Adrenal gland (tissue), 12 donors: ENCODE results near the gene CYBC1. TPM values are rescaled to one million over a fixed set of nuclear protein-coding genes. Genes with fewer than 3 reads are reported as not detected.

Source experiments
- DNase-seq, 7 donors: peaks; one replicate each; pipeline ENCODE4 v3.0.0-alpha.2; 2019 to 2020
- H3K27ac ChIP-seq, 5 donors: fragments of 200-600 bp; sonication (generic) in 4 of 5; 1 replicate in 3 of 5; 2 replicates in 2 of 5; pipeline versions ENCODE4 v1.5.1 to v1.8.0; 2016 to 2020; ENCODE audit warnings: mild to moderate bottlenecking in 1 of 5
- H3K27me3 ChIP-seq: fragments of 200-600 bp; 2 replicates; pipeline ENCODE4 v1.8.0; 2021
- H3K36me3 ChIP-seq, 2 donors: fragments of 200-600 bp; replicated peaks in 1 of 2; 1 replicate in 1 of 2; 2 replicates in 1 of 2; pipeline versions ENCODE4 v1.5.1 to v1.8.0; 2018 to 2022
- H3K4me1 ChIP-seq, 2 donors: fragments of 200-600 bp; replicated peaks in 1 of 2; 1 replicate in 1 of 2; 2 replicates in 1 of 2; pipeline versions ENCODE4 v1.5.1 to v1.8.0; 2018 to 2021
- H3K4me3 ChIP-seq, 4 donors: fragments of 200-600 bp; sonication (generic) in 3 of 4; one replicate each; pipeline ENCODE4 v1.5.1; 2016 to 2018
- H3K9me3 ChIP-seq, 3 donors: fragments of 200-600 bp; sonication (generic) in 1 of 3; replicated peaks in 1 of 3; 1 replicate in 2 of 3; 2 replicates in 1 of 3; pipeline versions ENCODE4 v1.5.1 to v1.8.0; 2016 to 2021
- POLR2A ChIP-seq, 2 donors: fragments of 450-650 bp; IDR thresholded peaks; one replicate each; pipeline ENCODE4 v1.6.1; 2017; ENCODE audit warnings: antibody characterized with exemption in 2 of 2, mild to moderate bottlenecking in 2 of 2, moderate library complexity in 1 of 2
- WGBS, 4 donors: extraction: QIAGEN DNeasy Blood & Tissue Kit in 2 of 4; methylation state at CpG; one replicate each; pipeline versions ENCODE4 v1.1.5 to v1.1.7; 2013 to 2017; 5-methylcytosine and 5-hydroxymethylcytosine counted together
- intact Hi-C, 2 donors: fragments of 100-400 bp; cut with DNase I; formaldehyde crosslinking; loops; one replicate each; pipeline versions ENCODE4 v1.14.1 to v1.15.0; 2022 to 2023
- polyA plus RNA-seq, 3 donors: library from polyadenylated mRNA; stranded (reverse); fragments of 200-250 nt in 2 of 3; fragments of 350-450 nt in 1 of 3; fragmentation: Illumina TruSeq in 1 of 3; extraction: RNeasy Lipid Tissue Mini Kit (QIAGEN cat#74804) in 1 of 3; gene quantifications; one replicate each; pipeline ENCODE4 v1.2.3, GENCODE V29; 2013 to 2014
- total RNA-seq, 9 donors: library from RNA; depleted of rRNA in 4 of 9; stranded (reverse); fragments of >200 nt in 4 of 9; fragments of 120-200 nt in 1 of 9; fragmentation: NEBNext Ultra II Directional in 1 of 9; extraction: Animal tissue kit (Norgen Biotek cat#: 25700) in 1 of 9; gene quantifications; one replicate each; pipeline versions ENCODE4 v1.1.0 to v1.2.4, GENCODE V29; 2013 to 2023
- TF ChIP-seq, protein P1 (sequence below), 6 experiments: fragments of 450-650 bp in 4 of 6; fragments of 200-600 bp in 2 of 6; sonication (generic) in 1 of 6; IDR thresholded peaks; 1 replicate in 5 of 6; 2 replicates in 1 of 6; pipeline versions ENCODE4 v1.5.1 to v1.8.0; 2016 to 2021; ENCODE audit warnings: antibody characterized with exemption in 6 of 6, mild to moderate bottlenecking in 2 of 6, moderate library complexity in 1 of 6
- donor health status: healthy with polysubstance abuse.
- donor health status: Bipolar disorder and iron deficiency.
- donor health status: DM: yes; HTN: yes; CAD: no.
- donor health status: DM: no; HTN: no; CAD: no.
- donor health status: DM: no; HTN: no; CAD: no.
- donor health status: DM: yes; HTN: yes; CAD: no.

Gene CYBC1
- total and polyA plus RNA-seq, 12 donors = 34.6 to 160 (median 69.9) TPM

DNA sequence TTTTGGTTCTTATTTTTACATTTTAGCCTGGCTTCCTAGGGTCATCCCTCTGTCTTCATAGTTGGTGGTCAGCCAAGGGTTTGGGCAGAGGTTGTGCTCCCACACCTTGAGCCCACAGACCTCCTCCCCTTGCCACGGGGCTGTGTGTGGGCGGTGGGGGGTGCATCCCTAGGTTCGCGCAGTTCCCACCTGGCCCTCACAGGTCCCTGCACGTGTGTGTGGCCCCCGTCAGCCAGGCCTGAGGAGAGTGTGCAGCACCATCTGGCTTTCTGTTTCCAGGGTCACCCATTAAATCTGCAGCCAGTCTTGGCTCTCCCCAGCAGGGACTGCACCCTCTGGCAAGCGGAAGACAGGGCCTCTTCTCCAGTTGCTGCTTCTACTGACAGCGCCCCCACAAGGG is 18.5 kb downstream of the CYBC1 start:
- peaks cover 0 to 9% of the 10 kb centered on the region in 2 donors for H3K36me3 ChIP-seq
- no peaks in the 10 kb centered on the region for H3K27me3 ChIP-seq
- H3K27ac ChIP-seq = no peak overlapping the region
- no peaks in the 10 kb centered on the region for H3K4me1 ChIP-seq
- 78 to 90% (median 85%) methylated on average over 3 to 8 of the region's 8 CpGs for WGBS, 4 donors
- no peak for DNase-seq
- intact Hi-C loops = no loop called here
- TF ChIP-seq, protein P1, sequence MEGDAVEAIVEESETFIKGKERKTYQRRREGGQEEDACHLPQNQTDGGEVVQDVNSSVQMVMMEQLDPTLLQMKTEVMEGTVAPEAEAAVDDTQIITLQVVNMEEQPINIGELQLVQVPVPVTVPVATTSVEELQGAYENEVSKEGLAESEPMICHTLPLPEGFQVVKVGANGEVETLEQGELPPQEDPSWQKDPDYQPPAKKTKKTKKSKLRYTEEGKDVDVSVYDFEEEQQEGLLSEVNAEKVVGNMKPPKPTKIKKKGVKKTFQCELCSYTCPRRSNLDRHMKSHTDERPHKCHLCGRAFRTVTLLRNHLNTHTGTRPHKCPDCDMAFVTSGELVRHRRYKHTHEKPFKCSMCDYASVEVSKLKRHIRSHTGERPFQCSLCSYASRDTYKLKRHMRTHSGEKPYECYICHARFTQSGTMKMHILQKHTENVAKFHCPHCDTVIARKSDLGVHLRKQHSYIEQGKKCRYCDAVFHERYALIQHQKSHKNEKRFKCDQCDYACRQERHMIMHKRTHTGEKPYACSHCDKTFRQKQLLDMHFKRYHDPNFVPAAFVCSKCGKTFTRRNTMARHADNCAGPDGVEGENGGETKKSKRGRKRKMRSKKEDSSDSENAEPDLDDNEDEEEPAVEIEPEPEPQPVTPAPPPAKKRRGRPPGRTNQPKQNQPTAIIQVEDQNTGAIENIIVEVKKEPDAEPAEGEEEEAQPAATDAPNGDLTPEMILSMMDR (IDR thresholded peaks at IDR 0.05) = no peak
- no peak overlapping the region for H3K4me3 ChIP-seq
- no peaks in the 10 kb centered on the region for H3K9me3 ChIP-seq

DNA sequence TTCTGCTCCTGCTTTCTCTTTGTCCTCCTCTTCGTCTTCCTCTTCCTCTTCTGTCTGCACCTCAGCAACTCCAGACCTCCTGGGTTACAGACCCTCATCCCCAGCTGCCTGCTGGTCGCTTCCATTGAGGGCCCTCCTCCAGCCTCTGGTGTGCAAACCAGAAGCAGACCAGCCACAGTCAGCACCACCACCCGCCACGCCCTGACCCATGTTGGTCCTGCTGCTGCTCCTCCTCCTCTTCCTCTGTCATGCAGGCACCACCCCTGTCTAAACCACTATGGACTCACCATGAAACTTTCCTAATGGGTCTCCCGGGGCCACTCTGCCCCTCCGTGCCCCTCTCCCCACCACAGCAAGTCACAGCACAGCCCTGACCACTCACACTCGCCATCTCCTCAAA is 20.7 kb downstream of the CYBC1 start:
- H3K9me3 ChIP-seq = no peaks in the 10 kb centered on the region
- WGBS, 4 donors = 81 to 91% (median 85%) methylated on average over 7 of the region's 7 CpGs
- H3K4me3 ChIP-seq = no peak overlapping the region
- no peak overlapping the region for H3K27ac ChIP-seq
- no peaks in the 10 kb centered on the region for H3K27me3 ChIP-seq
- TF ChIP-seq, protein P1 (IDR thresholded peaks at IDR 0.05) = no peak
- no peak for TF ChIP-seq POLR2A (IDR thresholded peaks at IDR 0.05)
- H3K4me1 ChIP-seq = no peaks in the 10 kb centered on the region
- no peak for DNase-seq
- peaks cover 0 to 7% of the 10 kb centered on the region in 2 donors for H3K36me3 ChIP-seq
- intact Hi-C loops = loop anchor here in 1 of 2 donors (5.0 kb wide), 1 partner anchor 318 kb away; no protein-coding TSS in a partner anchor

- H3K27me3 ChIP-seq = no peaks in the 10 kb centered on the region
- intact Hi-C loops = loop anchor here in 1 of 2 donors (5.0 kb wide), 1 partner anchor 316 kb away; no protein-coding TSS in a partner anchor
Measured at GRCh38 chr17:82428546-82428945, 22.0 kb downstream of the CYBC1 start.

DNA sequence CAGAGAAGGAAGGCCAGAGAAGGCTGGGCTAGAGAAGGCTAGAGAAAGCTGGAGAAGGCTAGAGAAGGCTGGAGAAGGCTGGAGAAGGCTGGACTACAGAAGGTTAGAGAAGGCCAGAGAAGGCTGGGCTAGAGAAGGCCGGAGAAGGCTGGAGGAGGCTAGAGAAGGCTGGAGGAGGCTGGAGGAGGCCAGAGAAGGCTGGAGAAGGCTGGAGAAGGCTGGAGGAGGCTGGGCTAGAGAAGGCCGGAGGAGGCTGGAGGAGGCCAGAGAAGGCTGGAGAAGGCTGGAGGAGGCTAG is 25.7 kb downstream of the CYBC1 start:
- no peak for TF ChIP-seq POLR2A (IDR thresholded peaks at IDR 0.05)
- TF ChIP-seq, protein P1 (IDR thresholded peaks at IDR 0.05) = no peak
- Histone ChIP-seq H3K27ac (no peak overlapping the region), H3K9me3 (no peaks in the 10 kb centered on the region), H3K4me3 (no peak overlapping the region), H3K36me3 (peaks cover 0 to 6% of the 10 kb centered on the region in 2 donors), H3K4me1 (no peaks in the 10 kb centered on the region), H3K27me3 (no peaks in the 10 kb centered on the region)
- intact Hi-C loops = loop anchor here in 1 of 2 donors (5.0 kb wide), 1 partner anchor 313 kb away; no protein-coding TSS in a partner anchor
- WGBS, 4 donors = 90 to 96% (median 94%) methylated on average over 2 of the region's 2 CpGs
- no peak for DNase-seq

More at GRCh38 chr17:82428546-82428945, 22.0 kb downstream of the CYBC1 start:
- Histone ChIP-seq H3K4me1 (no peaks in the 10 kb centered on the region), H3K36me3 (peaks cover 0 to 4% of the 10 kb centered on the region in 2 donors), H3K9me3 (no peaks in the 10 kb centered on the region), H3K27ac (no peak overlapping the region), H3K4me3 (no peak overlapping the region)
- 90 to 100% (median 97%) methylated on average over 3 of the region's 3 CpGs for WGBS, 4 donors
- TF ChIP-seq POLR2A (IDR thresholded peaks at IDR 0.05) = no peak
- TF ChIP-seq, protein P1 (IDR thresholded peaks at IDR 0.05) = no peak
- DNase-seq = no peak
